Loucy (cell line): ENCODE data around the gene EGFL7.

Experiments
- H2AFZ ChIP-seq: fragments of 200-600 bp; sonication (generic); 2 replicates; pipeline ENCODE4 v1.6.0; 2016; ENCODE audit warnings: antibody characterized with exemption, mild to moderate bottlenecking, low read length, moderate library complexity
- H3F3A ChIP-seq: fragments of 200-600 bp; 2 replicates; pipeline ENCODE4 v1.6.0; 2016; ENCODE audit warnings: antibody characterized with exemption, low read depth, mild to moderate bottlenecking
- H3K27me3 ChIP-seq: fragments of 200-600 bp; sonication (generic); 2 replicates; pipeline ENCODE4 v1.6.1; 2014; ENCODE audit warnings: low read length, mild to moderate bottlenecking; ENCODE audit not compliant: insufficient read depth, poor library complexity, severe bottlenecking
- H3K36me3 ChIP-seq: fragments of 200-600 bp; sonication (generic); 2 replicates; pipeline ENCODE4 v1.6.1; 2016; ENCODE audit warnings: low read length; ENCODE audit not compliant: insufficient read depth
- H3K4me1 ChIP-seq: fragments of 200-600 bp; sonication (generic); 2 replicates; pipeline ENCODE4 v1.5.1; 2014; ENCODE audit warnings: low read length, mild to moderate bottlenecking; ENCODE audit not compliant: insufficient read depth, poor library complexity, severe bottlenecking
- H3K4me2 ChIP-seq: fragments of 200-600 bp; sonication (generic); 2 replicates; pipeline ENCODE4 v1.6.0; 2014; ENCODE audit warnings: antibody characterized with exemption, low read length, low read depth, mild to moderate bottlenecking; ENCODE audit not compliant: poor library complexity, severe bottlenecking
- H3K4me3 ChIP-seq: fragments of 200-600 bp; sonication (generic); 2 replicates; pipeline ENCODE4 v1.5.1; 2014; ENCODE audit warnings: low read length, mild to moderate bottlenecking, mixed read lengths; ENCODE audit not compliant: poor library complexity, severe bottlenecking
- H3K79me2 ChIP-seq: fragments of 200-600 bp; sonication (generic); 2 replicates; pipeline ENCODE4 v1.6.1; 2014; ENCODE audit warnings: low read length; ENCODE audit not compliant: insufficient read depth
- H3K9ac ChIP-seq: fragments of 200-600 bp; sonication (generic); 2 replicates; pipeline ENCODE4 v1.6.0; 2014; ENCODE audit warnings: mild to moderate bottlenecking, low read depth, low read length, moderate library complexity; ENCODE audit not compliant: poor library complexity, severe bottlenecking
- H3K9me2 ChIP-seq: fragments of 200-600 bp; sonication (generic); replicated peaks from 2 replicates; pipeline ENCODE4 v1.6.1; 2016; ENCODE audit warnings: low read depth, low read length, mixed read lengths
- H3K9me3 ChIP-seq: fragments of 200-600 bp; sonication (generic); 2 replicates; pipeline ENCODE4 v1.6.1; 2014; ENCODE audit warnings: mild to moderate bottlenecking, antibody characterized with exemption, low read length, low read depth; ENCODE audit not compliant: insufficient read depth
- H4K20me1 ChIP-seq: fragments of 200-600 bp; sonication (generic); 2 replicates; pipeline ENCODE4 v1.6.0; 2014; ENCODE audit warnings: antibody characterized with exemption, low read length, mild to moderate bottlenecking; ENCODE audit not compliant: insufficient read depth, poor library complexity, severe bottlenecking
- EZH2phosphoT487 ChIP-seq: fragments of 200-600 bp; IDR thresholded peaks from 2 replicates; pipeline ENCODE4 v1.6.1; 2018; ENCODE audit warnings: antibody characterized with exemption, mild to moderate bottlenecking, moderate library complexity, borderline replicate concordance
- TF ChIP-seq, protein P1 (sequence below): fragments of 200-600 bp; sonication (generic); conservative IDR thresholded peaks from 2 replicates; pipeline ENCODE4 v1.5.1; 2014; ENCODE audit warnings: mild to moderate bottlenecking, antibody characterized with exemption, low read length

EGFL7 gene

DNA sequence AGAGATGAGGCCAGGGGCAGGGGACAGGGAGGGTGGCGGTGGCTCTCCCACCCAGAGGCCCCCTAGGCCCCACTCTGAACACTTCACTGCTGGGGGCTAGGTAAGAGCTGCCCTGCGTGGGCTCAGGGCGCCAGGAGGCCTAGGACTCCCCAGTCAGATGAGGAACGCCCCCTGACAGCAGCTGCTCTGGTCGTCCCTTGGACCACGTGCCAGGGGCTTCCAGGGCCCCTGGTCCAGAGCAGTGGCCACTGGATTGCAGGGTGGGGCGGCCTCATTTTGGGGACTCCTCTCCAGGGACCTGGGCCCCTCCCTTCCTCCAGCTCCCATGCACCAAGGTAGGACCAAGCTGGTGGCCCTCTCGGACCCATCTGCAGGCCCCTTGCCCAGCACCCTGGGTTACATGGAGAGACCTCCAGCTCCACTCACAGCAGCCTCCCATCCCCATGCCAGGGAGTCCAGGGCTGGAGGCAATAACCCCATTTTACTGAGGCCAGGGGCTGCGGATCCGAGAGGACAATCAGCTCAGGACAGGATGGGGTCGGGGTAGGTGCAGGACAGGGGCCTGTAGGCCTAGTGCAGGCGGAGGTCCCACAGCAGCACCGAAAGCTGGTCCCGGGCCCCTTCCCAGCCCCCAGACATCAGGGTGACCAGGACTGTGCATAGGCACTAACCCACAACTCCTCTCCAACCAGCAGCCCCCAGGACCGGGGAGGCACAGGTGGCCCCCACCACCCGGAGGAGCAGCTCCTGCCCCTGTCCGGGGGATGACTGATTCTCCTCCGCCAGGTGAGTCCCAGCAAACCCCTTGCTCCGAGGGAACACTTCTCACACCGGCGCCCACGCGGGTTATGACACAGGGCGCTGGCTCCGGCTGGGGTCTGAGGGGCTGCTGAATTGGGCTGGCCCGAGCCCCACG lies 1.5 kb downstream of the EGFL7 start:
- H3K27me3 ChIP-seq, result no peaks in the 10 kb centered on the region
- no peaks in the 10 kb centered on the region for H3K9me3 ChIP-seq
- no peak overlapping the region for H3K9ac ChIP-seq
- H3K36me3 ChIP-seq, result no peaks in the 10 kb centered on the region
- TF ChIP-seq, protein P1, sequence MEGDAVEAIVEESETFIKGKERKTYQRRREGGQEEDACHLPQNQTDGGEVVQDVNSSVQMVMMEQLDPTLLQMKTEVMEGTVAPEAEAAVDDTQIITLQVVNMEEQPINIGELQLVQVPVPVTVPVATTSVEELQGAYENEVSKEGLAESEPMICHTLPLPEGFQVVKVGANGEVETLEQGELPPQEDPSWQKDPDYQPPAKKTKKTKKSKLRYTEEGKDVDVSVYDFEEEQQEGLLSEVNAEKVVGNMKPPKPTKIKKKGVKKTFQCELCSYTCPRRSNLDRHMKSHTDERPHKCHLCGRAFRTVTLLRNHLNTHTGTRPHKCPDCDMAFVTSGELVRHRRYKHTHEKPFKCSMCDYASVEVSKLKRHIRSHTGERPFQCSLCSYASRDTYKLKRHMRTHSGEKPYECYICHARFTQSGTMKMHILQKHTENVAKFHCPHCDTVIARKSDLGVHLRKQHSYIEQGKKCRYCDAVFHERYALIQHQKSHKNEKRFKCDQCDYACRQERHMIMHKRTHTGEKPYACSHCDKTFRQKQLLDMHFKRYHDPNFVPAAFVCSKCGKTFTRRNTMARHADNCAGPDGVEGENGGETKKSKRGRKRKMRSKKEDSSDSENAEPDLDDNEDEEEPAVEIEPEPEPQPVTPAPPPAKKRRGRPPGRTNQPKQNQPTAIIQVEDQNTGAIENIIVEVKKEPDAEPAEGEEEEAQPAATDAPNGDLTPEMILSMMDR, result no peak
- no peak for TF ChIP-seq EZH2phosphoT487
- H3K4me3 ChIP-seq, result no peak overlapping the region
- H3K4me1 ChIP-seq, result peaks cover under 1% of the 10 kb centered on the region
- no peaks in the 10 kb centered on the region for H4K20me1 ChIP-seq
- H3K79me2 ChIP-seq, result no peaks in the 10 kb centered on the region
- H2AFZ ChIP-seq, result no peak overlapping the region
- H3K4me2 ChIP-seq, result no peak overlapping the region
- H3F3A ChIP-seq, result no peaks in the 10 kb centered on the region
- no peaks in the 10 kb centered on the region for H3K9me2 ChIP-seq

DNA sequence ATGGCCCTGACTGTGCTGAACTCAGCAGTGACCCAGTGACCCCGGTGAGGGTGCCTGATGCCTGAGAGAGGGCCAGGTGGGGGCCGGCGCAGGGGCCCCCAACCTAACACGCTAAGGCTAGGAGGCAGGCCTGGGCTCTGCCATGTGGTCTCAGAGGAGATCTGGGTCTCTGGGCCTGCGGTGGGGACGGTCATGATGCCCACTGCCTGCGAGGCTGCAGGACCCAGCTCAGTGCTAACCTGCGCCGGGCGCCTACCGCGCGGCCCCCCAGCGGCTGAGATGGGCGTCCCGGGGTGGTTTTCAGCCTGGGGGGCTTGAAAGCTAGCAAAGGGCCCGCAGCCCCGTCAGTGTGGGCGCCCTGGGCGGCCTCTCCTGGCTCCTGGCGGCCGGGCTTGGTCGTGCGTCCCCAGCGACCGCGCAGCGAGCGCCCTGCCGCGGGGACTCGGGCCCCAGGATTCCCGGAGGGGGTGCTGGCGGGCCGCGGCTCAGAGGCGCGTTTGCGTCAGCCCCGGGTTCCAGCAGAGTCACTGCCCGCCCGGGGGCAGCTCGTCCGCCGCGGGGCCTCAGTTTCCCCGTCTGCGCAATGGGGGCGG lies 2.5 kb downstream of the EGFL7 start:
- Histone ChIP-seq H3K9ac (no peak overlapping the region), H4K20me1 (no peaks in the 10 kb centered on the region), H3K4me2 (no peak overlapping the region)

DNA sequence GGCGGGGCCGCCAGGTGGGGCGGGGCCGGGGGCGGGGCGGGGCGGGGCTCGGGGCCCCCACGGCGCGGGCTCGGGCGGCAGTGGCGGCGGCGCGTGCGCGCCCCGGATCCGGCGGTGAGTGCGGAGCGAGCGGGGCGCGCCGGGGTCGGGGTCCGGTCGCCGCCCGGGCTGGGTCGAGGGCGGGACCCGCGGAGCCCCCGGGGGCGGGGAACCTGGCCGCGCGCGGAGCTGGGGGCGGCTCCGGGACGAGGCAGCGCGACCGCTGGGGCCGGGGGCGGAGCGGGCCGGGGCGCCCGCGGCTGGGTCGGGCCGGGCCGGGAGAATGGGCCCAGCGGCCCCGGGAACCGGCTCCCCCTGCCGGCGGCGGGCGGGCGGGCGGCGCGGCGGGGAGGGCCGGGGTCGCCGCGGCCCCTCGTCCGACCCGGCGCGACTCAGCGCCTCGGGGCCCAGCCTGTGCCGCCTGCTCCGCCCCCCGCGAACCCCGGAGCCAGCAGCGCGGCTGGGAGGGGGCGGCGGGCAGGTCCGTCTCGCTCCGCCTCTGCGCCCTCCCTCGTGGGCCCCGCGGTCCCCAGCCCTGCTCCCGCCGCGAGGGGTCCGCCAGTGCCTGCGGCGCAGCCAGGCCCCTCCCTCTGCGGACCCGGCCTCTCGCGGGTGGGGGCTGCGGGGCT lies 3.1 kb downstream of the EGFL7 start:
- Histone ChIP-seq H3F3A (no peaks in the 10 kb centered on the region), H3K9me2 (no peaks in the 10 kb centered on the region), H2AFZ (no peak overlapping the region), H3K36me3 (no peaks in the 10 kb centered on the region), H3K4me1 (no peaks in the 10 kb centered on the region), H4K20me1 (no peaks in the 10 kb centered on the region), H3K9ac (no peak overlapping the region), H3K79me2 (no peaks in the 10 kb centered on the region), H3K4me3 (no peak overlapping the region), H3K27me3 (no peaks in the 10 kb centered on the region), H3K9me3 (no peaks in the 10 kb centered on the region), H3K4me2 (no peak overlapping the region)
- TF ChIP-seq EZH2phosphoT487, result no peak
- TF ChIP-seq, protein P1, result no peak

More for the DNA sequence above, 2.5 kb downstream of the EGFL7 start:
- Histone ChIP-seq H3K4me1 (no peaks in the 10 kb centered on the region), H3F3A (no peaks in the 10 kb centered on the region), H3K36me3 (no peaks in the 10 kb centered on the region), H3K27me3 (no peaks in the 10 kb centered on the region), H2AFZ (no peak overlapping the region), H3K4me3 (no peak overlapping the region), H3K79me2 (no peaks in the 10 kb centered on the region), H3K9me2 (no peaks in the 10 kb centered on the region), H3K9me3 (no peaks in the 10 kb centered on the region)
- TF ChIP-seq EZH2phosphoT487, result no peak
- TF ChIP-seq, protein P1, result no peak
